CD4-positive, alpha-beta T cell treated with Interleukin-1 beta for 1 hour (primary cell): ENCODE measurements around the gene ING3.

Experiments
- DNase-seq, 2 donors: peaks; one replicate each; pipeline ENCODE4 v3.0.0-alpha.2; 2020 to 2022

The ING3 gene

GRCh38 chr7:120950539-120951308, at the start of gene ING3:
ING3 (plus strand) TSS chr7:120950777; CDS start chr7:120950897, 120 bp downstream.
- DNase-seq = peak; percentile 98

- no peak for DNase-seq
Measured at GRCh38 chr7:120915314-120916105, 35.1 kb upstream of the ING3 start.

GRCh38 chr7:120916121-120916520, 34.5 kb upstream of the ING3 start:
- DNase-seq = no peak

- DNase-seq = no peak
Measured at GRCh38 chr7:120916538-120916937, 34.0 kb upstream of the ING3 start.

GRCh38 chr7:120919466-120919865, 31.1 kb upstream of the ING3 start:
- DNase-seq = no peak

GRCh38 chr7:120920034-120920433, 30.5 kb upstream of the ING3 start:
- no peak for DNase-seq

- DNase-seq = no peak
Measured at GRCh38 chr7:120920591-120921274, 29.8 kb upstream of the ING3 start.

GRCh38 chr7:120924837-120925236, 25.7 kb upstream of the ING3 start:
- DNase-seq = no peak

- DNase-seq = no peak
Measured at GRCh38 chr7:120925392-120925791, 25.2 kb upstream of the ING3 start.

GRCh38 chr7:120926943-120927346, 23.6 kb upstream of the ING3 start:
- no peak for DNase-seq

GRCh38 chr7:120927454-120928103, 23.0 kb upstream of the ING3 start:
- no peak for DNase-seq

- no peak for DNase-seq
Measured at GRCh38 chr7:120931243-120931642, 19.3 kb upstream of the ING3 start.

GRCh38 chr7:120933475-120933874, 17.1 kb upstream of the ING3 start:
- no peak for DNase-seq

GRCh38 chr7:120939345-120939744, 11.2 kb upstream of the ING3 start:
- DNase-seq = no peak

GRCh38 chr7:120941064-120941463, 9.5 kb upstream of the ING3 start:
- DNase-seq = peak in 1 of 2 donors; percentile 21

GRCh38 chr7:120941856-120942255, 8.7 kb upstream of the ING3 start:
- DNase-seq = no peak

GRCh38 chr7:120942861-120943260, 7.7 kb upstream of the ING3 start:
- DNase-seq = no peak

- DNase-seq = no peak
Measured at GRCh38 chr7:120944826-120945562, 5.6 kb upstream of the ING3 start.

- DNase-seq = no peak
Measured at GRCh38 chr7:120947980-120948379, 2.6 kb upstream of the ING3 start.

GRCh38 chr7:120949393-120949911, 1.1 kb upstream of the ING3 start:
- DNase-seq = no peak

GRCh38 chr7:120949998-120950538, 509 bp upstream of the ING3 start:
- no peak for DNase-seq

GRCh38 chr7:120951309-120951699, 727 bp downstream of the ING3 start:
- DNase-seq = no peak
